A549 treated with RU486 at 1 μM for 4 hours (cell line): ENCODE results near the gene EIF4A2. TPM values are rescaled to one million over a fixed set of nuclear protein-coding genes. Genes with fewer than 3 reads are reported as not detected.

ENCODE experiments used
- total RNA-seq: library from RNA; stranded (reverse); fragments of 200-300 nt; extraction: Qiagen RNA extraction; gene quantifications from 5 replicates; pipeline ENCODE4 v1.2.3, GENCODE V29; 2022; ENCODE audit warnings: low read depth

The EIF4A2 gene
- 102 to 148 TPM (median 131 TPM) in 5 replicates for total RNA-seq

GRCh38 chr3:186783058-186783730 is at the start of gene EIF4A2:
Gene EIF4A2 (plus strand): TSS chr3:186783577. CDS start chr3:186783611, 34 bp downstream.

GRCh38 chr3:186806089-186807055 is 23.0 kb downstream of the EIF4A2 start, which contains the start of gene RFC4:
Gene RFC4 (minus strand): TSS chr3:186806482. CDS start chr3:186804713, 1,769 bp downstream.

Other genes starting within 250 kb of the EIF4A2 start
- 0.44 to 1.5 TPM (median 0.61 TPM) in 5 replicates for gene CRYGS, start 239.2 kb upstream of the EIF4A2 start, total RNA-seq
- gene TBCCD1, start 216.2 kb upstream of the EIF4A2 start, total RNA-seq = 5.5 to 6.5 TPM (median 6.3 TPM) in 5 replicates
- 51.0 to 57.0 TPM (median 54.6 TPM) in 5 replicates for gene DNAJB11, start 212.9 kb upstream of the EIF4A2 start, total RNA-seq
- 0.18 TPM in 1 of 5 replicates, not detected in the others for gene AHSG, start 170.5 kb upstream of the EIF4A2 start, total RNA-seq
- gene FETUB, start 143.2 kb upstream of the EIF4A2 start, total RNA-seq = 0.07 to 0.37 TPM (median 0.26 TPM) in 3 of 5 replicates, not detected in the others
- gene HRG, start 117.6 kb upstream of the EIF4A2 start, total RNA-seq = not detected in 5 replicates
- 0.09 TPM in 1 of 5 replicates, not detected in the others for gene KNG1, start 66.2 kb upstream of the EIF4A2 start, total RNA-seq
- gene RFC4, start 22.9 kb downstream of the EIF4A2 start, total RNA-seq = 46.2 to 67.7 TPM (median 46.8 TPM) in 5 replicates
- gene ADIPOQ, start 59.1 kb downstream of the EIF4A2 start, total RNA-seq = not detected in 5 replicates
- 2.1 to 3.9 TPM (median 3.4 TPM) in 5 replicates for gene ST6GAL1, start 146.9 kb downstream of the EIF4A2 start, total RNA-seq